Gastroesophageal sphincter (tissue), 4 donors: ENCODE data around the gene TPD52L2. TPM values are rescaled to one million over a fixed set of nuclear protein-coding genes. Genes with fewer than 3 reads are reported as not detected.

Experiments used
- ATAC-seq: fragments of 150-250 bp; one replicate; pipeline ENCODE4 v1.9.1; 2016; ENCODE audit warnings: mild to moderate bottlenecking, moderate library complexity
- H3K27ac ChIP-seq, 4 donors: fragments of 200-600 bp; sonication (generic) in 3 of 4; 1 replicate in 3 of 4; 2 replicates in 1 of 4; pipeline ENCODE4 v1.5.1; 2016 to 2019
- H3K27me3 ChIP-seq: fragments of 200-600 bp; sonication (generic); one replicate; pipeline ENCODE4 v1.5.1; 2019
- H3K36me3 ChIP-seq, 2 donors: fragments of 200-600 bp; sonication (generic); one replicate each; pipeline ENCODE4 v1.5.1; 2019; ENCODE audit warnings: control low read depth in 1 of 2
- H3K4me1 ChIP-seq, 3 donors: fragments of 200-600 bp; sonication (generic); 1 replicate in 2 of 3; 2 replicates in 1 of 3; pipeline ENCODE4 v1.5.1; 2016 to 2019; ENCODE audit warnings: control low read depth in 2 of 3
- H3K4me3 ChIP-seq, 2 donors: fragments of 200-600 bp; sonication (generic); one replicate each; pipeline ENCODE4 v1.5.1; 2019; ENCODE audit warnings: mild to moderate bottlenecking in 1 of 2, moderate library complexity in 1 of 2
- H3K9me3 ChIP-seq, 3 donors: fragments of 200-600 bp; sonication (generic); one replicate each; pipeline ENCODE4 v1.5.1; 2017 to 2019; ENCODE audit warnings: control low read depth in 2 of 3
- CTCF ChIP-seq, 4 experiments: fragments of 200-600 bp in 2 of 4; fragments of 450-650 bp in 2 of 4; sonication (generic) in 1 of 4; IDR thresholded peaks; one replicate each; pipeline ENCODE4 v1.5.1; 2017 to 2019; ENCODE audit warnings: antibody characterized with exemption in 4 of 4, mild to moderate bottlenecking in 2 of 4, moderate library complexity in 2 of 4
- EP300 ChIP-seq: sonication (generic); formaldehyde crosslinking; IDR thresholded peaks from one replicate; pipeline ENCODE4 v1.6.1; 2017; ENCODE audit warnings: antibody characterized with exemption, mild to moderate bottlenecking
- POLR2A ChIP-seq, 2 donors: fragments of 450-650 bp; IDR thresholded peaks; one replicate each; pipeline ENCODE4 v1.6.1; 2017; ENCODE audit warnings: antibody characterized with exemption in 2 of 2, mild to moderate bottlenecking in 2 of 2, moderate library complexity in 1 of 2
- POLR2AphosphoS5 ChIP-seq: sonication (generic); formaldehyde crosslinking; IDR thresholded peaks from one replicate; pipeline ENCODE4 v1.6.1; 2017; ENCODE audit warnings: antibody characterized with exemption
- WGBS, 2 donors: methylation state at CpG; one replicate each; pipeline ENCODE4 v1.1.5; 2018; ENCODE audit warnings: low coverage in 1 of 2; 5-methylcytosine and 5-hydroxymethylcytosine counted together
- total RNA-seq, 4 donors: library from RNA; depleted of rRNA; stranded (reverse); fragments of >200 nt; gene quantifications; one replicate each; pipeline ENCODE4 v1.1.0, GENCODE V29; 2016

TPD52L2 gene
- total RNA-seq, 4 donors from 2014 or later, result 136 to 157 (median 145) TPM

- H3K4me1 ChIP-seq, result peaks cover 0 to 40% (median 23%) of the 10 kb centered on the region in 3 donors
- peak overlapping the region in 2 of 4 donors; percentile 14 to 40 for H3K27ac ChIP-seq
- H3K27me3 ChIP-seq, result peaks cover 11% of the 10 kb centered on the region
- ATAC-seq, result no peak
- no peak overlapping the region for H3K4me3 ChIP-seq
- 66 to 95% methylated on average over 4 to 5 of the region's 27 CpGs for WGBS, 2 donors
- TF ChIP-seq POLR2AphosphoS5 (no peak), POLR2A (IDR thresholded peaks at IDR 0.05) (no peak), EP300 (no peak), CTCF (IDR thresholded peaks at IDR 0.05) (no peak)
- no peaks in the 10 kb centered on the region for H3K36me3 ChIP-seq
- H3K9me3 ChIP-seq, result no peaks in the 10 kb centered on the region
These were observed 28.4 kb upstream of the TPD52L2 start for GRCh38 chr20:63836458-63837344.

DNA sequence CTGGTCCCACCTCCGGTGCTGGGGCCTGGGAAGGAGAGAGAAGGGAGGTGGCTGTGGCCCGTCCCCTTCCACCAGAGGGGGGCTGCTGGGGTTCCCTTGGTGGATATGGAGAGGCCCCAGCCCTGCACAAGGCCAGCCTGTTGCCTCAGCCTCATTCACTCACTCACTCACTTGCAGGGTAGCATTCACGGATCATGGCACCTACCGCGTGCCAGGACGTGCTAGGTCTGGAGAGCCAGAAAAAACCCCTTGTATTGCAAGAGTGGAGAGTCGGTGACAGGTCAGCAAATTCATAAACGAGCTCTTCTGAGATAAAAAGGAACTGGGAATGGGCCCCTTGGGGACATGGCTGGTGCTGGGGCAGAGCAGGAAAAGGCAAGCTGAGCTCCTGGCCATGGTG is 27.6 kb upstream of the TPD52L2 start:
- TF ChIP-seq EP300 (no peak), POLR2A (IDR thresholded peaks at IDR 0.05) (no peak), POLR2AphosphoS5 (no peak), CTCF (IDR thresholded peaks at IDR 0.05) (no peak)
- ATAC-seq, result no peak
- H3K4me1 ChIP-seq, result peaks cover 0 to 32% (median 15%) of the 10 kb centered on the region in 3 donors
- no peak overlapping the region for H3K4me3 ChIP-seq
- 58% methylated on average over 2 of the region's 8 CpGs; no CpG with 5 or more reads in 1 of the 2 donors for WGBS, 2 donors
- H3K27ac ChIP-seq, result no peak overlapping the region
- H3K9me3 ChIP-seq, result no peaks in the 10 kb centered on the region
- peaks cover 4% of the 10 kb centered on the region for H3K27me3 ChIP-seq
- H3K36me3 ChIP-seq, result no peaks in the 10 kb centered on the region

- Histone ChIP-seq H3K9me3 (no peaks in the 10 kb centered on the region), H3K27ac (no peak overlapping the region), H3K4me3 (no peak overlapping the region), H3K27me3 (peaks cover 14% of the 10 kb centered on the region), H3K4me1 (peaks cover 0 to 11% (median under 1%) of the 10 kb centered on the region in 3 donors), H3K36me3 (no peaks in the 10 kb centered on the region)
- no peak for ATAC-seq
- TF ChIP-seq CTCF (IDR thresholded peaks at IDR 0.05) (no peak), POLR2AphosphoS5 (no peak), POLR2A (IDR thresholded peaks at IDR 0.05) (no peak), EP300 (no peak)
- WGBS, 2 donors, result 85 to 87% methylated on average over 8 to 11 of the region's 13 CpGs
These were observed 25.4 kb upstream of the TPD52L2 start for GRCh38 chr20:63839620-63840019.

DNA sequence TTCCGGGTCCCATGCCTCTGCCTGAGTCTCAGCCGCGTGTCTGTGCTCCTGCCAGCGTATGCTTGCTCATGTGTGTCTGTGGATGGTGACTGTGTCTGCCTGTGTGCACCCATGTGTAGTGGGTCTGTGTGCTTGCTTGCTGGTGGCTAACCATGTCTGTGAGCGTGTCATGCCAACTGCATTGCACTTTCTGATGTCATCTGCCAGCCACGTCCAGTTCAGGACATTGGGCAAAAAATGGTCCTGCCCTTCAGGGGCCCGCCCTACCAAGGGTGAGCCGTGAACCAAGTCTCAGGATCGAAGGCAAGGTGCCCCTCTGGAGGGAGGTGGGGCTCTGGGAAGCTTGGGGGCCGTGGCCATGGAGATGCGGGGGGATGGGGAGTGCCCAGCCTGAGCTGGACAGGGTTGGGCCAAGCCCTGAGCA is 24.7 kb upstream of the TPD52L2 start:
- no peak for ATAC-seq
- WGBS, 2 donors, result 82% methylated on average over 5 of the region's 11 CpGs; no CpG with 5 or more reads in 1 of the 2 donors
- Histone ChIP-seq H3K4me3 (no peak overlapping the region), H3K27ac (no peak overlapping the region), H3K27me3 (peaks cover 21% of the 10 kb centered on the region), H3K4me1 (peaks cover 0 to 11% (median 0%) of the 10 kb centered on the region in 3 donors), H3K9me3 (no peaks in the 10 kb centered on the region), H3K36me3 (no peaks in the 10 kb centered on the region)
- TF ChIP-seq POLR2AphosphoS5 (no peak), EP300 (no peak), POLR2A (IDR thresholded peaks at IDR 0.05) (no peak), CTCF (IDR thresholded peaks at IDR 0.05) (no peak)

DNA sequence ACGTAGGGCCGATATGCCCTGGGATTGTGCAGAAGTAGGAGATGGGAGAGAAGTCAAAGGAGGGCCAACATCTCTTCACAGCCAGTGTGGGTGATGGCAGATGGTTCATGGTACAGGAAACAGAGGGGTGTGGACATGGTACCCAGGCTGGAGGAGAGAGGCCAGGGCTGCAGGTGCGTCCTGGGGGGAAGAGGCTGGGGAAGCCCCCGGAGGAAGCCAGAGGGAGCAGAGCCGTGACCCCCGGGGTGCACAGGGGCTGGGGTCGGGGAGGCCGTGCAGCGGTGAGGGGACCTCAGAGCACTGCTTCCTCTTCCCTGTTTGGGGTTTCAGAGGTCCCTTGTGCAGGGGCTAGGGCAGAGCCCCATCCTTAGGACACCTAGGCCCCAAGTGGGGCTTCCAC is 22.8 kb upstream of the TPD52L2 start:
- no peak for TF ChIP-seq CTCF (IDR thresholded peaks at IDR 0.05)
- no peak for TF ChIP-seq POLR2AphosphoS5
- TF ChIP-seq POLR2A (IDR thresholded peaks at IDR 0.05), result no peak
- TF ChIP-seq EP300, result no peak
- no peaks in the 10 kb centered on the region for H3K36me3 ChIP-seq
- whole genome bisulfite sequencing, 2 donors, result 58 to 92% methylated on average over 2 to 5 of the region's 9 CpGs
- no peak for ATAC-seq
- no peaks in the 10 kb centered on the region for H3K9me3 ChIP-seq
- H3K27ac ChIP-seq, result no peak overlapping the region
- H3K4me3 ChIP-seq, result no peak overlapping the region
- H3K4me1 ChIP-seq, result peaks cover 0 to 27% (median 16%) of the 10 kb centered on the region in 3 donors
- peaks cover 30% of the 10 kb centered on the region for H3K27me3 ChIP-seq
